Bronchial epithelial cell (primary cell): ENCODE measurements around the gene PAPLN. TPM values are rescaled to one million over a fixed set of nuclear protein-coding genes. Genes with fewer than 3 reads are reported as not detected.
A peak's percentile ranks its signal among the peaks of the same experiment; 100 is the strongest.

ENCODE experiments used
- DNase-seq: peaks from one replicate; pipeline ENCODE4 v3.0.0-alpha.2; 2010; ENCODE audit warnings: low read depth
- FAIRE-seq: peaks from 2 replicates; lab custom pipeline; 2011; peaks lifted over from hg19 to GRCh38; lab: Jason Lieb, UNC
- H3K27me3 ChIP-seq: 2 replicates; pipeline ENCODE4 v1.5.1; 2011; ENCODE audit warnings: low read length; ENCODE audit not compliant: control insufficient read depth, insufficient read depth
- H3K36me3 ChIP-seq: 2 replicates; pipeline ENCODE4 v1.5.1; 2011; ENCODE audit warnings: low read length; ENCODE audit not compliant: control insufficient read depth, insufficient read depth
- H3K4me3 ChIP-seq: 2 replicates; pipeline ENCODE4 v1.5.1; 2011; ENCODE audit warnings: mild to moderate bottlenecking, low read depth, low read length, control low read depth
- CTCF ChIP-seq: IDR thresholded peaks from 2 replicates; pipeline ENCODE4 v1.5.1; 2011; ENCODE audit warnings: mild to moderate bottlenecking, moderate library complexity, low read length, control low read depth, inconsistent platforms; ENCODE audit not compliant: insufficient read depth, severe bottlenecking
- total RNA-seq: library from RNA; depleted of rRNA; stranded (reverse); fragments of >200 nt; gene quantifications from 2 replicates; pipeline ENCODE4 v1.2.1, GENCODE V29; 2014

Gene PAPLN
- total RNA-seq, 1 donor from 2014 or later = 3.4 TPM

GRCh38 chr14:73269729-73270531, 32.6 kb downstream of the PAPLN start:
- H3K36me3 ChIP-seq = peaks cover 7% of the 10 kb centered on the region
- DNase-seq (peak; percentile 23), FAIRE-seq (no peak)
- no peaks in the 10 kb centered on the region for H3K27me3 ChIP-seq
- H3K4me3 ChIP-seq = peak overlapping the region; percentile 29
- no peak for TF ChIP-seq CTCF

- peaks cover 16% of the 10 kb centered on the region for H3K36me3 ChIP-seq
- FAIRE-seq = no peak
- H3K27me3 ChIP-seq = no peaks in the 10 kb centered on the region
- no peak for DNase-seq
- no peak for TF ChIP-seq CTCF
- H3K4me3 ChIP-seq = no peak overlapping the region
Measured at GRCh38 chr14:73272393-73272792, 35.1 kb downstream of the PAPLN start.

GRCh38 chr14:73273799-73274198, 36.5 kb downstream of the PAPLN start:
- no peak for TF ChIP-seq CTCF
- DNase-seq (no peak), FAIRE-seq (no peak)
- H3K4me3 ChIP-seq = no peak overlapping the region
- H3K36me3 ChIP-seq = peaks cover 16% of the 10 kb centered on the region
- no peaks in the 10 kb centered on the region for H3K27me3 ChIP-seq

- DNase-seq (no peak), FAIRE-seq (no peak)
- H3K27me3 ChIP-seq = no peaks in the 10 kb centered on the region
- peaks cover 19% of the 10 kb centered on the region for H3K36me3 ChIP-seq
- TF ChIP-seq CTCF = no peak
- H3K4me3 ChIP-seq = no peak overlapping the region
Measured at GRCh38 chr14:73276836-73277235, 39.5 kb downstream of the PAPLN start.

GRCh38 chr14:73277376-73277775, 40.1 kb downstream of the PAPLN start:
- no peaks in the 10 kb centered on the region for H3K27me3 ChIP-seq
- peaks cover 22% of the 10 kb centered on the region for H3K36me3 ChIP-seq
- H3K4me3 ChIP-seq = no peak overlapping the region
- DNase-seq (no peak), FAIRE-seq (no peak)
- no peak for TF ChIP-seq CTCF

GRCh38 chr14:73280903-73281302, 43.6 kb downstream of the PAPLN start:
- Histone ChIP-seq H3K4me3 (no peak overlapping the region), H3K27me3 (no peaks in the 10 kb centered on the region), H3K36me3 (peaks cover 21% of the 10 kb centered on the region)
- FAIRE-seq = no peak
- TF ChIP-seq CTCF = no peak
- no peak for DNase-seq
